GM21717 (cell line): ENCODE data around the gene PPBP.

Source experiments
- ATAC-seq: cut with Tn5 transposase; IDR thresholded peaks from one replicate; pipeline ENCODE4 v1.9.1; 2021; ENCODE audit warnings: mild to moderate bottlenecking, moderate library complexity; ENCODE audit not compliant: unreplicated experiment

Gene PPBP, protein sequence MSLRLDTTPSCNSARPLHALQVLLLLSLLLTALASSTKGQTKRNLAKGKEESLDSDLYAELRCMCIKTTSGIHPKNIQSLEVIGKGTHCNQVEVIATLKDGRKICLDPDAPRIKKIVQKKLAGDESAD

DNA sequence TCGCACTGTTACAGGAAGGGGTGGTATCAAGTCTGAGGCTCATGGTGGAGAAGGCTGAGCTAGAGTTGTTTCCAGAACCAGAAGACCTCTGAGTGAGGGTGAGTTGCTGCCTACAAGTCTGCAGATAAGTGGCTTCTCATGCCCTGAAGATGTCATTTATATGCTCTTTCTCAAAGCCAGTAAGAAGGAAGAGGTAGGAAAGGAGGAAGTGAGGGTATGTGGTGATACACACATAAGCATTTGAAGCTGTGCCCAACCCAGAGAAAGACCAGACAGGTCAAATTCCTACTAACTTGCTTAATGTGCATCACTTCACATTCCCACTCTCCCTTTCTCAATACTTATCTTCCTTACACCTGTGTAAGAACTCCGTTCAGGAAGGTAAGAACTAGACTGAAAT lies at the start of gene PPBP:
TSS of gene PPBP (minus strand) at position 130 of the 400 bp plus-strand sequence. CDS start at position 43, 87 bp downstream.
- ATAC-seq, result no peak

DNA sequence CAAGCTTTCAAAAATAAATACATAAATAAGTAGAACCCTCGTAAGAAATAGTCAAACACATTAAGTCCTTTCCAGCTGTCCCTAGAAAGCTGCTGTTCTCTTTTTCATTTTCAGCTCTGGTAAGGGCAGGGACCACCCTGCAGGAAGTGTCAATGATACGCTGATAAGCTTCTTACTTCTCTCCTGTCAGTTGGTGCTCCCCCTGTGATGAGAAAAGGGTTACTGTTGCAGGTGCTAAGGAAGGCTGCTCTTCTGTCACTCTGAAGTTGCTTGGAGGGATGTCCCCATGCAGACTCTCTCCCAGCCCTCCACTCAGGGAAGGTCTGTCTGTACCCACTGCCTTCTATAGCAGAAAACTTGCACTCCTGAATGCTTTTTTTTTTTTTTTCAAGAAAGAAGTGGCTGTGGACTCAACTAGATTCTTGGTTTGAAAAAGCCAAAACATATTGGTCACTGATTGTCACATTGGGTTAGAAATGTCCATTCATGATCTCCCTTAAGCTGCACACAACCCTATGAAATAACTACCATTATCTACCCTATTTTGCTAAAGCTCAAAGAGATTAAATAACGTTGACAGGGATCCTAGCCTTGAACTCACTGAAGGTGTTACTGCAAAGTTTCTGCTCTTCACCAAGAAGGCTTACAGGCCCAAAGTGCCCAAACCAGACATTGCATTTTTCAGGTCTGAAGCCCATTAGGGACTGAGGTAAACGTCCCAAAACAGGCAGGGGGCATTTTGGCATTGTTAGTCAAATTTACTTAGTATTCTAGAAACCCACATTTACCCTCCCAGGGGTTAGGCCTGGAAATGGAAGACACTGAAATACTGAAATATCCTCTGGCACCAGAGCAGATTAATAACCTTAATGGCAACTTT lies 49.3 kb upstream of the PPBP start:
- ATAC-seq, result no peak

DNA sequence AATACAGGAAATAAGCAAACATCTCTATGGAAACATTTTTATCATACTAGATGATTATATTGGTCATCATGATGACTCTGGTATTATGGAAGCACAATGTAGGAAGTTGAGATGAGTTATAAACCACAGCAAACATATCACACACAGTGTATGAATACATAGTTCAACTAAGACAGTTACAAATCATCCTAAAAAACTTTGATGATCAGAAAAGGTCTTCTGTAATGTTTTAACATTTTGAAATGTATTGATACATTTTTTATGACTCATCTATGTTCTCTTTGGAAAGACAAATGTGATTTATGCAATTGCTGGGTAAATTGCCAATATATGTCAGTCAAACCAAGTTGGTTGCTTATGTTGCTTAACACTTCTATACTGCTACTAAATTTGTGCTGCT lies 45.7 kb upstream of the PPBP start:
- ATAC-seq, result no peak

DNA sequence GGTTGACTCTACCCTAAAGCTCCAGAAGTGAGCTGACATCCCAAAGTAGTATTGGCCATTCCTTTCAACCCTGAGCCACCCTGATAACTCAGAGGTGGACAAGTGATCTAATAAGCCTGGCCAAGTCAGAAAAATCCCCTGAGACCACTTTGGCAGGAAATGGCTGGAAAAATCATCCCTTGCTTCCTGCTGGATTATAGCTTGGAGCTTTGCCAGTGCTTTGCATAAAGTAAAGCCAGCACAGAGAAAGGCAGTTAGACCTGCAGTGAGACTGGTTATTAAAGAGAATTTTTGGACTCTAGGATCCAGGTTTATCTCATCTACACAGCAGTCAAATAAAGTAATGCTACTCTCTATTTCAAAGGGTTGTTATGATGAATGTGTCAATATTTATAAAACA lies 44.1 kb upstream of the PPBP start:
- no peak for ATAC-seq

DNA sequence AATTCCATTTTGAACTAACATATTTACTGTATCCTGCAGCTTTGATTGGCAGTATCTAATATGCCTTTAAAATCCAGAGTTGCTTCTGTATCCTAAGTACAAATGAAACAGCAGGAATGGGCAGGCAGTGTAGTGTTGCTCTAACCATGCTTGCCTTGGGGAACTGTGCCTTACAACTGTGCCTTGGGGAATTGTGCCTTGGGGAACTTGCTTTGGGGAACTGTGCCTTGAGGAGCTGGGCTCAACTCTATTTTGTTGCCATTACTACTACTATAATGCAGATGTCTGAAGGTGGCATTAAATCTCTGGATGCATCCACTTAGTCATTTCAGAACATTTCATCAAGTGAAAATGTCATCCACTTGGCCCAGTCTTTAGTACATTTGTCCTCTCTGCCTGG lies 43.6 kb upstream of the PPBP start:
- no peak for ATAC-seq

DNA sequence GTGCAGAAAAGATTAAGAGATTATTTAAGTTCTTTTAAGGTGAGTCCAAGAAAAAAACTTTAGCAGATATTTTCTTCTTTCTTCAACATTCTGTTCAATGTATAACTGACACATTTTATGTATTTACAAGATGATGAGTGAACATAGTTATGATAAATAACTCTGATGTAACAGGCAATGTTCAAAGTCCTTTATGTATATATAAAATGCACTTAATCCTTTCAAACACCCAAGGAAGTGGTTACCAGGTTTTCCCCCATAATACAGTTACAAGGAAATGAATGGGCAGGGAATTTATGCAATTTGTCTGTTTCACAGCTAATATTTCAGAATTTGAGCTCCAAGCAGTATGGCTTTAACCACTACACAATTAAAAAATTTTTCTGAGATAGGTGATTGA lies 42.3 kb upstream of the PPBP start:
- no peak for ATAC-seq

DNA sequence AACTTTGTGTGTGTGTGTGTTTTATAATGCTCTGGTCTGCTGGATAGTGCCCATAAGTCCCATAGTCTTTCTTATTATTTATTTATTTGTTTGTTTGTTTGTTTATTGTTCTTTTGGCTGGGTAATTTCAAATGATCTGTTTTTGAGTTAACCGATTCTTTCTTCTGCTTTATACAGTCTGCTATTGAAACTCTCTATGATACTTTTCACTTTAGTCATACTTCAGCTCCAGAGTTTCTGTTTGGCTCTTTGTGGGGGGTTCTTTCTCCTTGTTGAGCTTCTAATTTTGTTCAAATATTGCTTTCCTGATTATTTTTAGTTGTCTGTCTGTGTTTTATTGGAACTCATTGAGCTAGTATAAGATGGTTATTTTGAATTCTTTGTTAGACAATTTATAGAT lies 40.5 kb upstream of the PPBP start:
- ATAC-seq, result no peak

DNA sequence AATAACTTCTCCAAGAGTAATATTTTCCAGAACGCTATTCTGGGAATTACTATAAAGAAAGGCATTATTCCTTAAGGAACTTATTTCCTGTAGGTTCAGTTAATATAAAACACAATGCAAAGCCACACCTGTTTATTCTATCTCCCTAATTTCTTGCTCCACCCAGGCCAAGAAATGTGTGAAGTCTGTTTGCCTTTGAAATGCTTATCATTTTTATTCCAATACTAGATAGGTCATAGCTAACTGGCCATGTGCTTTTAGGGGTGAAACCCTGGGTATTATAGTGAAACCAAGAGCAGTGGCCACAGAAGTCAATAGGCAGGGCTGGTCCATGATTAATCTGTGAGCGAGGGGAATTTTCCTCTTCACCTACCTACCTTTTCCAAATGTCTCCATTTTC lies 35.7 kb upstream of the PPBP start:
- ATAC-seq, result no peak

DNA sequence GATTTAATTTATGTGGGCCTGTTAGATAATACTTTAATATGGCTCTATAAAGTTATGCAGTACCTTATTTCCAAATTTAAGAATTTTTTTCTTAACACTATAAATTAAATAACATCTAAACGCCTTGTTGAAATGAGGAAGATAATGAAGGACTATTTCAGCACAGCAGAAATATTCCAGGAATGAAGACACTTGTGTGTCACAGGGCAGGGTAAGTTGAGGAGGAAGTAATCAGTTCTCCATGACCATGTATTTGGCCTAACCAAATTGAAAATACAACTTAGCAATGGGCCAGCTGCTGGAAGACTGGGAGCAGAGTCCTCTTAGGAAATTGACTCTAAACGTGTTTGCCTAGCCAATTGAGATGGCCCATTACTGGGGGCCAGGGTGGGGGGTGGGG lies 33.6 kb upstream of the PPBP start:
- ATAC-seq, result no peak

DNA sequence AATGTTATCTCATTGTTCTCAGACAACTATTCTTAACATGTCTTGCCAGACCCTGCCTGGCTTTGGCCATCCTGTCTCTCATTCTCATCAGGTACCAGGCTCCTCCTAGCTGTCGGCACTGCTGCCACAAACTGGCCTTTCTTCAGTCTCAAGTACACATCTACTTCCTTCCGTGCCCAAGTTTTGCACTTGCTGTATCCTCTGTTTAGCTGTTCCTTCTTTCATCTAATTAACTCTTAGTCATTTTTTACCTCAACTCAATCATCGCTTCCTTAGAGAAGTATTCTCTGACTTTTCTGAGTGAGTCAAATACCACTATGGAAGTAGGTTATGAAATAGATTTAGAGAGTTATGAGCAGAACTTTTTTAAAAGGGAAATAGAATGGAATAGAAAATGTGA lies 30.8 kb upstream of the PPBP start:
- no peak for ATAC-seq

DNA sequence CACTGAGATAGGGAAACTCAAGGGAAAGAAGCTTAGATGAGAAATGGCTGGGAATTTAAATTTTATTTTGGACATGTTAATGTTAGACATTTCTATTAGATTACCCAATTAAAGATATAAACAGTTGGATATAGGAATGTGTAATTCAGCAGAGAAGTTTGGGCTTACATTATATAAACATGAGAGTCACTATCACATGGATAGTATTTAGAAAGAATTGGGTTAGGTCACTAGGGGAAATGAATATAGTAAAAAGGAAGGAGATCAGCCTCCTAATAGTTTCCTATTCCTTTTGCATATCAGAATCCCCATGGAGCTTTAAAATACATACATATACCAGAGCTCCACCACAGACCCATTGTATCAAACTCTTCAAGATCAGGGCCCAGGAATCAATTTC lies 30.1 kb upstream of the PPBP start:
- no peak for ATAC-seq

DNA sequence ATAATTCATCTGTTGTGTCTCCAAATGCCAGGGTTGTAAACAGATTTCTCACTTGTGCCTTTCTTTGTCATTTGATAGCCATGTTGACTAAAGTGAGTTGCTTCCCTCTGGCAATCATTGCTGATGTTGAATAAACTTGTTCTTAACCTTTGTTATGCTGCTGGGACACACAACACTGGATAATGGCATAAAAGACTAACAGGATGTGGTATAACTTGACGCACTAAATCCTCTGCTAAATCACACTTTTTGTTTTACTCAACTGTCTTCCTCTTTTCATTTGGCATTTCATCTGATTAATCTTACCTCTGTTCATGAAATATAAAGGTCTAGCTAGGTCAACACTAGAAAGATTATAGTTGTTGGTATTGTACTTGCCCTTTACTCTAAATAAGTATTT lies 28.1 kb upstream of the PPBP start:
- no peak for ATAC-seq

DNA sequence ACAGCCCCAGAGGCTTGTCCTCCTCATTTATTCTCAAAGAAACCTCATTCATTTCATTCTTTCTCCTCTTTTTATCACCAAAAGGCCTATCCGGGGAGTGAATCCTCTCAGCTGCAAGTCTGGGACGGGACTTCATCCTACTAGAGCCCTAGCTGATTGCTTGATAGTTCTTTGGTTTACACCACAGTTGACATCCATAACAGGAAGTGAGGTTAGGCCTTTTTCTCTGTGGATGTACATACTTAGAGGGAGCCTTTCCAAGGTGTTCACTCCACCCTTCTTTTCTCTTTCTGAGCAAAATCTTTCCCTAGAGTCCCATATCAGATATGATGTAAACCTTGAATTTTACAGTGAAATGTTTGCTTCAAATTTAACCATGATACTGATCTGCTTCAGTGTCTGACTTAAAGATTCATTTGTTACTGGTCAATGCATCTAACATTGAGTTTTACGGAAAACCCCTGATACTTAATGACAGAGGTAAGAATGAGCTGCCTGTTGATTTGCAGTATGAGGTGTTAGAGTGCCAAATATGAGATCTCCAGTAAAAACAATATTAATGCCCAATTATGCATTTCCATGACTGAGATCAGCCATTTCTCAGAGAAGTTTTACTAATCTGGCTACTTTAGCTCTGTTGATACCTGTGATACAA lies 27.3 kb upstream of the PPBP start:
- ATAC-seq, result no peak

DNA sequence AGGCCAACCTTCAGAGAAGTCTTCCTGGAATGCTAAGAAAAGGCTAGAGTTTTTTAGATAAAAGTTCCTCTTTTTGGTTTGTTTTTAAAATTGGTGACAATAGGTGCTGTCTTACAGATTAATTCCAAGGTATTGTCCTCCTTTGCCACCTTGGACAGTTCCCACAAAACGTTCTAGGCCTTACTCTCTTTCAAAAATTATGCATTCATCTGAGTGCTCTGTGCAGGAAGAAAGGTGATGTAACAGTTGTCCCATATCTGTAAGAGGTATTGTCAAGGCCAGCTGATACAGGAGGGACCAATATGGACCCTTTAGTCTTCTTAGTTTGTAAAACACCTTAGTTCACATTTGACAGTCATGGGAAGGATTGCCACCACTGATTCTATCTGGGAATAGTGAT lies 26.3 kb upstream of the PPBP start:
- no peak for ATAC-seq

DNA sequence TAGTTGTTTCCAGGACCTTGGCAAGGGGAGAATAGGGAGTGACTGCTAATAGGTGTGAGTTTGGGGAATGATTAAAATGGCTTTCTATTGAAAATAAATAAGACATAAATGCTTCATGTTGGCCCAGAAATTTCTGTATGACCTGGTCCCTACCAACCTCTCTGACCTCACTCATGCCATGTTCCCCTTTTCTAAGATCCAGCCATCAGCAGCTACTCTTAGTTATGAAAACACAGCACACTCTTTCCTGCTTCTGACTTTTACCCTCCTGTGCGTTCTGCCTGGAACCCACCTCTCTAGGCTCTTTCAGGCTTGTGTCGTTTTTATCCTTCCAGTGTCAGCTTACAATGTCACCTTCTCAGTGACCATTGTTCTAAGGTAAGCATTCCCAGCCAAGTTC lies 25.3 kb upstream of the PPBP start:
- no peak for ATAC-seq

DNA sequence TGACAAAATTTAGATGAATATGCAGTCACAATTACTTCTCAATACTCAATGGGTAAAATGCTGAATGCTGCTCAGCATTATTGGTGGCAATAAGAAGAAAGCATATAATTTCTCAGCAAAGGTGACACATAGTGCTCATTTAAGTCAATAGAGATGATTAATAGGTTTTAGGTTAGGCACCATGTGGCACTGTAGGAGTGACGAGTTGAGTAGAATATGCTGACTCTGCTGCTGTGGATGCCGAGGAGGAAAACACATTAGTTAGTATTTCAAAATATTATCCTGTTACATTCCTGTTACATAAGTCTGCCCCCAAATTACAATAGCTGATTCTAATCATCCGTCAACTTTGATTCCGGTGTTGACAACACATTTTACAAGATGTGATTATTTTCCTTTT lies 24.1 kb upstream of the PPBP start:
- ATAC-seq, result no peak

DNA sequence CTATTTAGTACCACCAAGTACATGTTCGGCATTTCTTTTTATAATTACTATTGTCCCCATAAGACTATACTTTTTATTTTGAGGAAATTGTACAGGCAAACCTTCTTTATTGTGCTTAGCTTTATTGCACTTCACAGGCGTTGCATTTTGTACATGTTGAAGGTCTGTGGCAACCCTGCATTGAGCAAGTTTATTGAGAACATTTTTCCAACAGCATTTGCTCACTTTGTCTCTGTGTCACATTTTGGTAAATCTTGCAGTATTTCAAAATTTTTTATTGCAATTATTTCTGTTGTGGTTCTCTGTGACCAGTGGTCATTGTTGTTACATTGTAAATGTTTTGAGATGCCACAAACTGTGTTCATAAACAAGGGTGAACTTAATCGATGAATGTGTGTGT lies 21.3 kb upstream of the PPBP start:
- no peak for ATAC-seq

DNA sequence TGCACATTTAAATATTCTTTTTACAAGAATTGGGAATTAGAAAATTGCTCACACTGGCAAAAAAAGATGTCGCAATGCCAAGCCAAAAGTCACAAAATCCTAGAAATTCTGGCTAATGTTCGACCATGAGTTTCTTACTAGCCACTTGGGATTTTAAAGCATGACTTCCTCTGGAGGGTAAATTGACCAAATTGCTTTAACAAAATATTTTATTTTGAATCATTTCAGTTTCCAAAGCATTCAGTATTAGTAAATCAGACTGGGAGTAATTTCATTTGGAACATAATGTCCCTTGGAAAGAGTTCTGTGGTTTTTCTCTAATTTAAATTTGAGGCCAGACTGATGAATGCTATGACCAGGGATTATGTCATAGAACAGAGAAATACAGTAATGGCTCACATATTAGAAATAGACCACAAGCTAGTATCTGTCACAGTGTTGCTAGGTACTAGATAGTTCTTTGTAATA lies 18.1 kb upstream of the PPBP start:
- ATAC-seq, result no peak

DNA sequence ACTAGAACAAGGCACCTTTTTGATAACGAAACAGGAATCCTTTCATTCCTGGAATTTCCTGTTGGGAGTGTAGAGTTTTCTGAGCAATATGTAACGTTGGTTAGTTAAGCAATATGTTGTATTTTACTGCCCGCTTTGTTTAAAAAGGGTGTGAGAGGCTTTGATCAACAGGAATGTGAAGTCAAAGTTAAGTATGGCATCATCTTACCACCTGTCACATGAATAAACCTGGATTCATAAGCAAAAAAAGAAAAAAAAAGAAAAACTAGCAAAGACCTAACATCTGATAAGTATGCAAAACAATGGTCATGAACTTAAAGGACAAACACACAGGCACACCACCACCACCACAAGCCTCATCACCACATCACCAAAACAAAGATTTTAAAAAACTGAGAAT lies 17.5 kb upstream of the PPBP start:
- no peak for ATAC-seq

DNA sequence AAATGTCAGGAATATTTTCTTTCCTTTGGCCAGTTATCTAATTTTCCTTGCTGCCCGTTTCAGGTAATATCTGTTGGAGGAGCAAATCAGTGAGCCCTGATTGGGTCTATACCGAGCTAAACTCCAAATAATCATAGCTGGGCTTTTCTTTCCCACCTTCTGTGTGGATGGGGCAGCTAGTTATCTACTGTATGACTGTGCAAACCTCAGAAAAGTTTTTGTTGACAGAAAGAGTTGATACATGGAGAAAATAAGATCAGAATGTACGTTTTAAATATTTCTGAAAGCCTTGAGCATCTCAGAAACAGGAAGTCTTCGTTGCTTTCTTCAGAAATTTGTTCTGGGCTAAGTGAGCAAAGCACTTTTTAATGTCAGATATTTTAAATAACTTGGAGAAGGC lies 16.7 kb upstream of the PPBP start:
- no peak for ATAC-seq

DNA sequence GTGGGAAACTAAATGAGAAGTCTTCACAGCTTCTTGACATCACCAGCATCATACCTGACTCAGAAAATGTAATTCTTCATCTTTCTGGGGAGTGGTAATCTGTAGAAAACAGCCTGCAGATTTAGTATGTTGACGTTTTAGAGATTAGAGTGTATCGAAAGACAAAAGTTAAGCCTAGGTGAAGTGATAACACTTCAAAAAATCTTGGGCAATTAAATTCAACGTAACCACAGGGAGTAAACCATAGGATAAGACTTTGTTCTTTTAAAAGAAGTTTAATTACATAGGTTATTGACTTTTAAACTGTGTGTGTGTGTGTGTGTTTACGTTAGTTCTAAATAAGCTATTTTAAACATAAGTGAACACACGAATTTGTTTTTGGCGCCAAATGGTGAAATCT lies 12.3 kb upstream of the PPBP start:
- ATAC-seq, result no peak
